ENCODE results near the gene ASCC3.
"Not testable (repeated sequence)": the region's sequence is repeated elsewhere in the genome, so short reads cannot be mapped to it uniquely, and the experiment has no call there.

The ASCC3 gene

GRCh38 chr6:100803264-100804045 lies 77.7 kb downstream of the ASCC3 start:
- no peak for DNase-seq (ENCODE audit: low spot score)

- DNase-seq (ENCODE audit: low spot score) = no peak
Measured at GRCh38 chr6:100801036-100801435, 80.1 kb downstream of the ASCC3 start.

GRCh38 chr6:100796049-100796823 lies 84.9 kb downstream of the ASCC3 start:
- DNase-seq (ENCODE audit: low spot score) = peak; percentile 14

GRCh38 chr6:100790084-100790483 lies 91.0 kb downstream of the ASCC3 start:
- DNase-seq (ENCODE audit: low spot score) = no peak

- DNase-seq (ENCODE audit: low spot score) = no peak
Measured at GRCh38 chr6:100785982-100786381, 95.1 kb downstream of the ASCC3 start.

- DNase-seq (ENCODE audit: low spot score) = no peak
Measured at GRCh38 chr6:100780648-100781047, 100.5 kb downstream of the ASCC3 start.

GRCh38 chr6:100775667-100776066 lies 105.5 kb downstream of the ASCC3 start:
- no peak for DNase-seq (ENCODE audit: low spot score)

- no peak for DNase-seq (ENCODE audit: low spot score)
Measured at GRCh38 chr6:100774681-100775080, 106.4 kb downstream of the ASCC3 start.

GRCh38 chr6:100768816-100769351 lies 112.2 kb downstream of the ASCC3 start:
- no peak for DNase-seq (ENCODE audit: low spot score)

- DNase-seq (ENCODE audit: low spot score) = no peak
Measured at GRCh38 chr6:100763617-100764241, 117.4 kb downstream of the ASCC3 start.

GRCh38 chr6:100761841-100762240 lies 119.3 kb downstream of the ASCC3 start:
- DNase-seq (ENCODE audit: low spot score) = no peak

GRCh38 chr6:100758386-100758785 lies 122.7 kb downstream of the ASCC3 start:
- not testable (repeated sequence) for DNase-seq (ENCODE audit: low spot score)

- no peak for DNase-seq (ENCODE audit: low spot score)
Measured at GRCh38 chr6:100753421-100753820, 127.7 kb downstream of the ASCC3 start.

- no peak for DNase-seq (ENCODE audit: low spot score)
Measured at GRCh38 chr6:100751590-100751989, 129.5 kb downstream of the ASCC3 start.

GRCh38 chr6:100745419-100746041 lies 135.6 kb downstream of the ASCC3 start:
- no peak for DNase-seq (ENCODE audit: low spot score)

GRCh38 chr6:100740439-100740838 lies 140.7 kb downstream of the ASCC3 start:
- no peak for DNase-seq (ENCODE audit: low spot score)

- not testable (repeated sequence) for DNase-seq (ENCODE audit: low spot score)
Measured at GRCh38 chr6:100737720-100738119, 143.4 kb downstream of the ASCC3 start.

GRCh38 chr6:100731411-100731810 lies 149.7 kb downstream of the ASCC3 start:
- DNase-seq (ENCODE audit: low spot score) = no peak

GRCh38 chr6:100730001-100730980 lies 150.8 kb downstream of the ASCC3 start:
- no peak for DNase-seq (ENCODE audit: low spot score)

- no peak for DNase-seq (ENCODE audit: low spot score)
Measured at GRCh38 chr6:100726666-100727065, 154.5 kb downstream of the ASCC3 start.

- no peak for DNase-seq (ENCODE audit: low spot score)
Measured at GRCh38 chr6:100724696-100725095, 156.4 kb downstream of the ASCC3 start.
